Spleen (tissue), 11 donors: ENCODE data around the gene FXYD4. TPM values are rescaled to one million over a fixed set of nuclear protein-coding genes. Genes with fewer than 3 reads are reported as not detected.
A peak's percentile ranks its signal among the peaks of the same experiment; 100 is the strongest.
"Not testable (repeated sequence)": the region's sequence is repeated elsewhere in the genome, so short reads cannot be mapped to it uniquely, and the experiment has no call there.

ENCODE experiments used
- DNase-seq: peaks from one replicate; pipeline ENCODE4 v3.0.0-alpha.2; 2020
- H3K27ac ChIP-seq, 8 donors: fragments of 200-600 bp; sonication (generic) in 7 of 8; 1 replicate in 4 of 8; 2 replicates in 4 of 8; pipeline versions ENCODE4 v1.5.0 to v1.8.0; 2016 to 2021; ENCODE audit warnings: inconsistent platforms in 4 of 8, mild to moderate bottlenecking in 4 of 8, moderate library complexity in 1 of 8
- H3K27me3 ChIP-seq, 7 donors: fragments of 200-600 bp; sonication (generic) in 6 of 7; replicated peaks in 1 of 7; 1 replicate in 4 of 7; 2 replicates in 3 of 7; pipeline versions ENCODE4 v1.5.0 to v1.8.0; 2016 to 2021; ENCODE audit warnings: inconsistent platforms in 3 of 7, mild to moderate bottlenecking in 1 of 7
- H3K36me3 ChIP-seq, 6 donors: fragments of 200-600 bp; sonication (generic) in 5 of 6; 1 replicate in 4 of 6; 2 replicates in 2 of 6; pipeline versions ENCODE4 v1.5.0 to v1.8.0; 2016 to 2021; ENCODE audit warnings: inconsistent platforms in 2 of 6
- H3K4me1 ChIP-seq, 6 donors: fragments of 200-600 bp; sonication (generic) in 5 of 6; 1 replicate in 3 of 6; 2 replicates in 3 of 6; pipeline versions ENCODE4 v1.5.0 to v1.8.0; 2016 to 2021; ENCODE audit warnings: inconsistent platforms in 3 of 6
- H3K4me3 ChIP-seq, 8 donors: fragments of 200-600 bp; sonication (generic) in 7 of 8; 1 replicate in 4 of 8; 2 replicates in 4 of 8; pipeline versions ENCODE4 v1.5.0 to v1.8.0; 2016 to 2021; ENCODE audit warnings: inconsistent platforms in 4 of 8, mild to moderate bottlenecking in 4 of 8, moderate library complexity in 2 of 8
- H3K9me3 ChIP-seq, 8 donors: fragments of 200-600 bp; sonication (generic) in 7 of 8; 1 replicate in 4 of 8; 2 replicates in 4 of 8; pipeline versions ENCODE4 v1.5.0 to v1.8.0; 2016 to 2021; ENCODE audit warnings: inconsistent platforms in 4 of 8
- POLR2A ChIP-seq, 3 donors: fragments of 450-650 bp; IDR thresholded peaks; one replicate each; pipeline ENCODE4 v1.5.1; 2017; ENCODE audit warnings: antibody characterized with exemption in 3 of 3, mild to moderate bottlenecking in 1 of 3
- POLR2AphosphoS5 ChIP-seq, 3 donors: sonication (generic); formaldehyde crosslinking; IDR thresholded peaks; one replicate each; pipeline ENCODE4 v1.5.1; 2017; ENCODE audit warnings: antibody characterized with exemption in 3 of 3
- WGBS, 5 donors: extraction: QIAGEN DNeasy Blood & Tissue Kit in 3 of 5; methylation state at CpG; one replicate each; pipeline versions ENCODE4 v1.1.5 to v1.1.7; 2013 to 2018; 5-methylcytosine and 5-hydroxymethylcytosine counted together
- intact Hi-C: fragments of 100-400 bp; cut with DNase I; formaldehyde crosslinking; loops from one replicate; pipeline ENCODE4 v1.15.0; 2023; ENCODE audit warnings: low total_unique reads
- polyA plus RNA-seq, 3 donors: library from polyadenylated mRNA; stranded (reverse); fragments of 200-250 nt; gene quantifications; one replicate each; pipeline ENCODE4 v1.2.1, GENCODE V29; 2013
- total RNA-seq, 7 donors: library from RNA; depleted of rRNA in 3 of 7; stranded (reverse); fragments of >200 nt in 3 of 7; fragmentation: NEBNext Ultra II Directional in 4 of 7; extraction: Animal tissue kit (Norgen Biotek cat#: 25700) in 4 of 7; gene quantifications; one replicate each; pipeline versions ENCODE4 v1.1.0 to v1.2.1, GENCODE V29; 2016 to 2021
- TF ChIP-seq, protein P1 (sequence below), 11 experiments: fragments of 200-600 bp in 7 of 11; fragments of 450-650 bp in 4 of 11; sonication (generic) in 4 of 11; IDR thresholded peaks in 8 of 11; conservative IDR thresholded peaks in 3 of 11; 1 replicate in 7 of 11; 2 replicates in 4 of 11; pipeline versions ENCODE4 v1.4.0 to v1.8.0; 2016 to 2021; ENCODE audit warnings: antibody characterized with exemption in 11 of 11, inconsistent platforms in 4 of 11, mild to moderate bottlenecking in 1 of 11
- donor health status: healthy with polysubstance abuse.
- donor health status: DM: no; HTN: no; CAD: no; lungs with moderate emphysema.
- donor health status: DM: no; HTN: no; CAD: no.
- donor health status: Bipolar disorder and iron deficiency.
- donor health status: healthy.
- donor health status: DM: no; HTN: no; CAD: no.
- donor health status: DM: yes; HTN: yes; CAD: no.

The FXYD4 gene
- total and polyA plus RNA-seq, 10 donors: 0.20 TPM; not detected in 9

DNA sequence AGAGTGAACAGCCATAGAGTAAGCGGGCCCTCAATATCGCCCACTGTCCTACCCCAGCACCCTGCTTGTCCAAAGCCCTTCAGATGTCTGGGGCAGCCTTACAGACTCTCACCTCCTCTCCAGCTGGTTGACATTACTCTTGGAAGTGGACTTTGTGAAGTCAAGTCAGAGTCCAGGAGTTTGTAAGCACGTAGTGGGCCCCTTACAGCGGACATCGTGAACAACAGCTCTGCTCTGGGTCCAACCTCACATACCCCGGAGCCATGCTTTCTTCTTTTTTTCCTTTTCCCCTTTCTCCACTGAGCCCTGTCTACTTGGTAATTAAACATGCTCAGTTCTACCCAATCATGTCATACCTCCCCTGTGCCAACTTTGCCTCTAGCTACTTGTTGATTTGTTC lies 20.1 kb downstream of the FXYD4 start:
- Histone ChIP-seq H3K4me3 (no peak overlapping the region), H3K4me1 (peaks cover 41 to 100% (median 86%) of the 10 kb centered on the region in 6 donors), H3K36me3 (peaks cover 0 to 93% (median 78%) of the 10 kb centered on the region in 6 donors), H3K27me3 (no peaks in the 10 kb centered on the region), H3K9me3 (no peaks in the 10 kb centered on the region), H3K27ac (peak overlapping the region in 4 of 8 donors; percentile 4 to 99 (median 44))
- WGBS, 5 donors: 90 to 94% (median 92%) methylated on average over 6 of the region's 6 CpGs
- intact Hi-C loops: no loop called here
- TF ChIP-seq, protein P1, sequence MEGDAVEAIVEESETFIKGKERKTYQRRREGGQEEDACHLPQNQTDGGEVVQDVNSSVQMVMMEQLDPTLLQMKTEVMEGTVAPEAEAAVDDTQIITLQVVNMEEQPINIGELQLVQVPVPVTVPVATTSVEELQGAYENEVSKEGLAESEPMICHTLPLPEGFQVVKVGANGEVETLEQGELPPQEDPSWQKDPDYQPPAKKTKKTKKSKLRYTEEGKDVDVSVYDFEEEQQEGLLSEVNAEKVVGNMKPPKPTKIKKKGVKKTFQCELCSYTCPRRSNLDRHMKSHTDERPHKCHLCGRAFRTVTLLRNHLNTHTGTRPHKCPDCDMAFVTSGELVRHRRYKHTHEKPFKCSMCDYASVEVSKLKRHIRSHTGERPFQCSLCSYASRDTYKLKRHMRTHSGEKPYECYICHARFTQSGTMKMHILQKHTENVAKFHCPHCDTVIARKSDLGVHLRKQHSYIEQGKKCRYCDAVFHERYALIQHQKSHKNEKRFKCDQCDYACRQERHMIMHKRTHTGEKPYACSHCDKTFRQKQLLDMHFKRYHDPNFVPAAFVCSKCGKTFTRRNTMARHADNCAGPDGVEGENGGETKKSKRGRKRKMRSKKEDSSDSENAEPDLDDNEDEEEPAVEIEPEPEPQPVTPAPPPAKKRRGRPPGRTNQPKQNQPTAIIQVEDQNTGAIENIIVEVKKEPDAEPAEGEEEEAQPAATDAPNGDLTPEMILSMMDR (IDR thresholded peaks at IDR 0.05 in 8 of 11, conservative IDR thresholded peaks at IDR 0.05 in 3 of 11): no peak
- no peak for TF ChIP-seq POLR2AphosphoS5 (IDR thresholded peaks at IDR 0.05)
- no peak for TF ChIP-seq POLR2A (IDR thresholded peaks at IDR 0.05)
- peak; percentile 20 for DNase-seq

GRCh38 chr10:43392748-43393147 lies 21.3 kb downstream of the FXYD4 start:
- peak overlapping the region in 3 of 8 donors; percentile 99 to 100 (median 100) for H3K27ac ChIP-seq

DNA sequence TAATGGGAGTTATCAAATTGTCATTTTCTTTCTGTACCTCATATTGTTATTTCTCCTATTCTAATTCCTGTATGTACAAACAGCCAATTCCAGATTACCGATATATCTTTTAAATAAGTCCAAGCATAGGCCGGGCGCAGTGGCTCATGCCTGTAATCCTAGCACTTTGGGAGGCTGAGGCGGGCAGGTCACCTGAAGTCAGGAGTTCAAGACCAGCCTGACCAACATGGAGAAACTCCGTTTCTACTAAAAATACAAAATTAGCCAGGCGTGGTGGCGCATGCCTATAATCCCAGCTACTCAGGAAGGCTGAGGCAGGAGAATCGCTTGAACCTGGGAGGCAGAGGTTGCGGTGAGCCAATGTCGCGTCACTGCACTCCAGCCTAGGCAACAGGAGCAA lies 21.8 kb downstream of the FXYD4 start:
- WGBS, 5 donors: 88 to 97% (median 95%) methylated on average over 11 of the region's 11 CpGs
- intact Hi-C loops: not testable (repeated sequence)

More at GRCh38 chr10:43392748-43393147, 21.3 kb downstream of the FXYD4 start:
- TF ChIP-seq POLR2A (IDR thresholded peaks at IDR 0.05) (no peak), POLR2AphosphoS5 (IDR thresholded peaks at IDR 0.05) (no peak)
- TF ChIP-seq, protein P1 (IDR thresholded peaks at IDR 0.05 in 8 of 11, conservative IDR thresholded peaks at IDR 0.05 in 3 of 11): no peak
- H3K27me3 ChIP-seq: no peaks in the 10 kb centered on the region
- H3K4me1 ChIP-seq: peaks cover 43 to 95% (median 89%) of the 10 kb centered on the region in 6 donors
- 82 to 91% (median 86%) methylated on average over 3 of the region's 3 CpGs for WGBS, 5 donors
- no peaks in the 10 kb centered on the region for H3K9me3 ChIP-seq
- intact Hi-C loops: no loop called here
- H3K36me3 ChIP-seq: peaks cover 0 to 80% (median 66%) of the 10 kb centered on the region in 6 donors
- H3K4me3 ChIP-seq: no peak overlapping the region
- DNase-seq: peak; percentile 11

DNA sequence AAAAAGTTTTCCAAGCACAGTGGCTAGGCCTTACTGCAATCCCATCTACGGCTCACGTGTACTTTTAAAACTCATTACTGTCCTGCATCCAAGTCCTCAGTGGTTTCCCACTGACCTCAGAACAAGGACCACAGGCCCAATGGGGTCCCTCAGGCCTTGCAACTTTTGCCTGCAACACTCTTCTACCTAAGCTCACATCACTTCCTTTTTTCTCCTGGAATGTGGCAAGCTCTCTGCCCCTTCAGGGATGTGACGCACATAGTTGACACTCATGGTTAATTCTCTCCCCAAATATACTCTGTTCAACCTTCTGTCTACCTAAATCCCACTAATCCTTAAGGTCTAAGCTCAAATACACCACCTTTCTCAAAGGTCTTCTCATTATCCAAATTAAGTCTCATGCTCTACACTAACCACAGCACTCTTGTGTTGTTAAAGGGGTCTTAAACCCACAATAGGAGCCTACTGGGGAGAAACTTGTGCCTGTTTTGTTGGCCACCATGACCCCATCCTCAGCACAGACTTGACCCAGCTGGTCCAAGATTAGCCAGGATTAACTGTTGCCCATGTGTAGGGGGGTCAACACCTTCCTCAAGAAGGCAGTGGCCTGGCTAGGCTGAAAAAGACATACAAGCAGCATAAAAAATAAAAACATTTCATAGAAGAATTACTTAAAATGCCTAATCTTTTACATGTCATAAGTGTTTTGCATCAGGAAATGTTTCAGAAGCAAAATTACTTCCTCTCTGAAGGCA lies 22.3 kb downstream of the FXYD4 start:
- peak overlapping the region in 1 of 8 donors; percentile 79 for H3K4me3 ChIP-seq
- no peaks in the 10 kb centered on the region for H3K9me3 ChIP-seq
- H3K4me1 ChIP-seq: peaks cover 53 to 95% (median 89%) of the 10 kb centered on the region in 6 donors
- peaks cover 0 to 70% (median 57%) of the 10 kb centered on the region in 6 donors for H3K36me3 ChIP-seq
- TF ChIP-seq POLR2A (IDR thresholded peaks at IDR 0.05) (no peak), POLR2AphosphoS5 (IDR thresholded peaks at IDR 0.05) (no peak)
- TF ChIP-seq, protein P1 (IDR thresholded peaks at IDR 0.05 in 8 of 11, conservative IDR thresholded peaks at IDR 0.05 in 3 of 11): no peak
- H3K27ac ChIP-seq: peak overlapping the region in 7 of 8 donors; percentile 28 to 100 (median 95)
- intact Hi-C loops: no loop called here
- 64 to 86% (median 70%) methylated on average over 3 of the region's 3 CpGs for WGBS, 5 donors
- DNase-seq: peak; percentile 54
- no peaks in the 10 kb centered on the region for H3K27me3 ChIP-seq

More for the DNA sequence above, 21.8 kb downstream of the FXYD4 start:
- H3K27ac ChIP-seq: peak overlapping the region in 5 of 8 donors; percentile 14 to 100 (median 99)
- not testable (repeated sequence) for H3K9me3 ChIP-seq, H3K27me3 ChIP-seq, H3K4me3 ChIP-seq
- peaks cover 0 to 76% (median 61%) of the 10 kb centered on the region in 6 donors for H3K36me3 ChIP-seq
- DNase-seq: peak; percentile 65
- peaks cover 47 to 95% (median 89%) of the 10 kb centered on the region in 6 donors for H3K4me1 ChIP-seq
